Posterior vena cava (tissue), 2 donors: ENCODE data around the gene DSC3. TPM values are rescaled to one million over a fixed set of nuclear protein-coding genes. Genes with fewer than 3 reads are reported as not detected.
"Not testable (repeated sequence)": the region's sequence is repeated elsewhere in the genome, so short reads cannot be mapped to it uniquely, and the experiment has no call there.

Experiments
- DNase-seq: peaks from one replicate; pipeline ENCODE4 v3.0.0-alpha.2; 2020; ENCODE audit warnings: low spot score
- intact Hi-C, 2 donors: fragments of 100-400 bp; cut with DNase I; formaldehyde crosslinking; loops; one replicate each; pipeline versions ENCODE4 v1.14.1 to v1.14.2; 2022 to 2023
- total RNA-seq, 2 donors: library from RNA; stranded (reverse); fragmentation: NEBNext Ultra II Directional; extraction: Animal tissue kit (Norgen Biotek cat#: 25700); gene quantifications; one replicate each; pipeline ENCODE4 v1.2.1, GENCODE V29; 2021
- donor health status: DM: yes; HTN: yes; CAD: no.
- donor health status: DM: yes; HTN: yes; CAD: no.

The DSC3 gene
- total RNA-seq, 2 donors from 2014 or later: 0.32 to 0.43 TPM

DNA sequence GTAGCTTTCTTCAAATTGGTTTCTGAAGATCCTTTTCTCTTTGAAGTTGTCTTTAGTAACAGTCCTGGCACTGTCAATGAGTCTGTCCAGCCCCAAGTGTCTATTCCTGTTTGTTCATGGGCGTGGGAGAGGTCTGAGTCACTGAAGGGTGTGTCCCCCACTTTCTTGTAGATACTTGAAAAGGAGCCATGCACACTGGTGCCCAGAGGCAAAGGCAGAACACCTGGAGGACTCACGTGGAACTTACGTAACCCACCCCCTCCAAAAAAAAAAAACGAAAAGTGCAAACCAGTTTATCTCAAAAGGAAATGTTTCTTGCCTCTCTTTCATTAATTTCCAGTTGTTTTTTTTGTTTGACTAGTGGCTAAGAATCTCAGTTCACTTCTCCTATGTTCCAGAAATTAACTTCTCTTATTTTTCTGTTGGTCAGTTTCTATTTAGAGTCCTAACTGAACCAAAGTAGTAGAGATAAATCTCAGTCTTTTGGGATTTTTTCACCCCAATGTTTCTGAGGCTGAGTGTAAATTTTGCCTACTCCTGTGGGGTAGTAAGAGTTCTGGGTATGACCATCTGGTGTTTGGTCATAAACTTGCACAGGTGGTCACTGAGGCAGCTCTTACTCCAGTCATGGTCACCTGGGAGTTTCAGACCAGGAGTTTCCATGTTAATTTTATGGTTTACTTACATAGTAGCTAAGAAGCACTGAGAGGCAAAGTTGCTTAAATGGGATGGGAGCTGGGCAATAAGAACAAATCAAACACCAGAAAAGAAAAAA, 54.9 kb downstream of the DSC3 start:
- intact Hi-C loops: no loop called here
- DNase-seq: no peak

- intact Hi-C loops: no loop called here
- DNase-seq: no peak
These were observed 56.8 kb downstream of the DSC3 start for GRCh38 chr18:30985753-30986152.

- intact Hi-C loops: no loop called here
- no peak for DNase-seq
These were observed 60.1 kb downstream of the DSC3 start for GRCh38 chr18:30982285-30982992.

DNA sequence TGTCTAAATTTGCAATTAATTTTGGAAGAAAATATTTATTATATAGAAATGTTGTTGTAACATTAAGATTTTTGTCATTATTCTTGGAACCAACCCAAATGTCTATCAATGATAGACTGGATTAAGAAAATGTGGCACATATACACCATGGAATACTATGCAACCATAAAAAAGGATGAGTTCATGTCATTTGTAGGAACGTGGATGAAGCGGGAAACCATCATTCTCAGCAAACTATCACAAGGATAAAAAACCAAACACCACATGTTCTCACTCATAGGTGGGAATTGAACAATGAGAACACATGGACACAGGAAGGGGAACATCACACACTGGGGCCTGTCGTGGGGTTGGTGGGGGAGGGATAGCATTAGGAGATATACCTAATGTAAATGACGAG, 64.5 kb downstream of the DSC3 start:
- intact Hi-C loops, DNase-seq: not testable (repeated sequence)

GRCh38 chr18:30971338-30971956, 71.1 kb downstream of the DSC3 start:
- intact Hi-C loops: no loop called here
- DNase-seq: no peak

DNA sequence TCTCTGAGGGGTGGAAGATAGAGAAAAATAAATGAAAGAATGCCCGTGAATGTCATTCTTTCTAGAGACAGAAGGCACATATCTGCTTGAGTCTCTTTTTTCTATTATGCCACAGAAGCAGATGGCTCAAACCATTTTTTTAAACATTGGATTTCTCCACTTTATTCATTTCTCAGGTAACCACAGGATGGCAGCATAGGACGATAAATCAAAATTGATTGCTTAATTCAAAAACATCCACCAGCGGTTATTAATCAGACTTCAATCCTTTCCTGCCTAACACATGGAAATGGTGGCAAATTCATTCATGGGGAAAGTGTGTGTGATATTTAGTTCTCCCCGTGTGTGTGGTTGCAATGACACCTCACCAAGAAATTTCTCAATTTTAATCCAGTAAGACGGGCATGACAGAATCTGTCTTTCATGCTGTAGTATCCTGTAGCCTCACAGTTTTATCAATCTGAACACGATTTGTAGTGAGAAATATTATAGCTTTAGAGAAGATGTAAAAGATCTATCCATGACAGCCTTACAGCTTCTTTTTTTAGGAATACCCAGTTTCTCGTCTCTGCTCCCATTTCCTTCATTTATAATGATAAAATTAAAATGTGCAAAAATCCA, 72.2 kb downstream of the DSC3 start:
- intact Hi-C loops: no loop called here
- no peak for DNase-seq

DNA sequence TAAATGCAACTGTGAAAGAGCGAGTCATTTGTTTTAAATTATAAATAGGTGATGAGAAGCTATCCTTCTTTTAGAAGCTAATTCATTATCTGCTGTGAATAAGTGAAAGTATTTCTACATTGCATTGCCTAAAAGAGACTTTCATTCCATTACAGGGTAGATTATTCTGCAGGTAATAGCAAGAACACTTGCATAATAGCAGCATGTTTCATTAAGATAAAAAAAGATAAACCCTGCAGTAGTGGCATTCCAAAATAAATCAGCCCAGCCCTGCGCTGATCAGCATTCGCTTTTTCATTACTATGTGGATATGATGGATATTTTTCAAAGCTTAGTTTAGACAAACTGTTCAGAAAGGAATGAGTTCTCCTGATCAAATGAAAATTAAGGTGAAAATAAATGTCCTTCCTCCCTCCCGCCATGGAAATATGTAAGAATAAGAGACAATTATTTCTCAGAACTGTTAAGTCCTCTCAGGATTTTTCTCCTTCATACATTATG, 72.8 kb downstream of the DSC3 start:
- no peak for DNase-seq
- intact Hi-C loops: no loop called here

DNA sequence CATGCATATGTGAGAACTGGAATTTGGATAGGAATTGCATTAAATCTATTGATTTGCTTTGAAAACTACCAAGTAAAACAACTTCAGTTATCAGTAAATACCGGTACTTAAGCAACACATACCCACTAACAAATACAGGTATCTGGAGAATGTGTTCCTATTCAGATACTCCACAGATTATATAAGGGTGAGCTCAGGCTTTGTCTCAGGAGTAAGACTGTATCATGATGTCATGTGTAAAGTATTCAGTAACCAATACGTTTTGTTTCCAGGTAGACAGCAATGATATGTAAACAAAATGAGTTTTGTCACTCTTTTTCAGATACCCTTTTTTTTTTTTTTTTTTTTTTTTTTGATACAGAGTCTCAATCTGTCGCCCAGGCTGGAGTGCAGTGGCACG, 74.8 kb downstream of the DSC3 start:
- no peak for DNase-seq
- intact Hi-C loops: no loop called here

DNA sequence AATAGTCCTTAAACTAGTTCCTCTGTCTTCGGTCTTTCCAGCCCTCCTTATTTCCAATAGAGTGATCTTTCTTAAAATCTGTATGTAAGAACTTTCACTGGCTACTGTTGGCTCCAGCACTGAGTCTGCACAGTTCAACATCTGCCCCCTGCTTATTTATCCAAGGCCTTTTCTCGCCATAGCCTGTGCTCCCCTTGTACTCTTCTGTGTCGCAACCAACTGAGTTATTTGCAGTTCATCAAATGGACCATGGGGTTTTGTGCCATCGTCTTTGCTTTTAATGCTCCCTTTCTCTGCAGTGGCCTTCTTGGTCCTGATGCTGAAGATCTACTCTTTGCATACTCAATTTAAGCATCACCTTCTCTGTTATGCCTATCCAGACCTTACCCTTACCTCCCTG, 77.3 kb downstream of the DSC3 start:
- intact Hi-C loops: no loop called here

DNA sequence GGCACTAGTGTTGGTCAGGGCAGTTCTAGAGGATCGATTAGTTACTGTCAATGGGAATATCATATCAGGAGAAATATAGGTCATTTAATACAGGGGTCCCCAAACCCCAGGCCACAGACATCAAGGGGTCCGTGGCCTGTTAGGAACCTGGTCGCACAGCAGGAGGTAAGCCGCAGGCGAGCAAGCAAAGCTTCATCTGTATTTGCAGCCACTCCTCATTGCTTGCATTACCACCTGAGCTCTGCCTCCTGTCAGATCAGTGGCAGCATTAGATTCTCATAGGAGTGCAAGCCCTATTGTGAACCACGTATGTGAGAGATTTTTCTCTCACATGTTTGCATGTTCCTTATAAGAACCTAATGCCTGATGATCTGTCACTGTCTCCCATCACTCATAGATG, 81.9 kb downstream of the DSC3 start:
- intact Hi-C loops: no loop called here
- DNase-seq: no peak

More for the DNA sequence above, 77.3 kb downstream of the DSC3 start:
- DNase-seq: no peak

DNA sequence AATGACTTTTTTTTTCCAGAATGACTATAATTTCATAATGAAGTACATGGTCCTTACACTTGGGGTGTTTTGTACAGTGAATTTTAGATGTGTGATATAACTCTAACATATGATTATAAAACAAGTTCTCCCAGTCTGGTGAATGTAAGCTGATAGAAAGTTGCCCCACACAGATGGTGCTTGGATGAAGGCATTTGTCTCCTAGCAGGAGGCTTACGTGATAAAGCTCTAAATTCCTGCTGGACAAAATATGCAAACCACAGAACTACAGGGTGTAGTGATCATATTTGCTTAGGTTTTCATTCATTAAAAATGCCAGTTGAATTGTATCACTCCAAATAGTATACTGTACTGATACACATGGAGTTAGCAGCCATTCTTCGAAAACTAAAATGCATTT, 85.5 kb downstream of the DSC3 start:
- DNase-seq: no peak
- intact Hi-C loops: no loop called here

GRCh38 chr18:30954262-30954661, 88.3 kb downstream of the DSC3 start:
- intact Hi-C loops: no loop called here
- DNase-seq: no peak

DNA sequence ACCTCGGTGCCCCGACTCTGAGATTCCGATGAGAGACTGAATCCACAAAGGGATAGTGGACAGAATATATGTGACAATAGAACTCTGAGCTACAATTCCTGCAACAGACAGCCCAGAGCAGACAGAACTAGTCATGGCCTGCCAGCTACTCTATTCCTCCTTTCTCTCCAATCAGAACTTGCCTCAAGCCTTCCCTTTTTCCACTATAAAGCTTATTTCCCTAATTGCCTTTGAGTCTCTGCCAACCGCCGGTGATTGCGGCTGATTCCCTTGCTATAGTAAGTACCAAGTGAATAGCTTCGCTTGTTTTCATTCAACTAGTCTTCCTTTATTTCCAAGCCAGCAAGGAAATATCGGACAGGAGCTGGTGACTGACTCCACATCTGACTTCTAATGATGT, 96.8 kb downstream of the DSC3 start:
- no peak for DNase-seq
- intact Hi-C loops: no loop called here

GRCh38 chr18:30944773-30945417, 97.6 kb downstream of the DSC3 start:
- intact Hi-C loops: no loop called here
- DNase-seq: no peak

DNA sequence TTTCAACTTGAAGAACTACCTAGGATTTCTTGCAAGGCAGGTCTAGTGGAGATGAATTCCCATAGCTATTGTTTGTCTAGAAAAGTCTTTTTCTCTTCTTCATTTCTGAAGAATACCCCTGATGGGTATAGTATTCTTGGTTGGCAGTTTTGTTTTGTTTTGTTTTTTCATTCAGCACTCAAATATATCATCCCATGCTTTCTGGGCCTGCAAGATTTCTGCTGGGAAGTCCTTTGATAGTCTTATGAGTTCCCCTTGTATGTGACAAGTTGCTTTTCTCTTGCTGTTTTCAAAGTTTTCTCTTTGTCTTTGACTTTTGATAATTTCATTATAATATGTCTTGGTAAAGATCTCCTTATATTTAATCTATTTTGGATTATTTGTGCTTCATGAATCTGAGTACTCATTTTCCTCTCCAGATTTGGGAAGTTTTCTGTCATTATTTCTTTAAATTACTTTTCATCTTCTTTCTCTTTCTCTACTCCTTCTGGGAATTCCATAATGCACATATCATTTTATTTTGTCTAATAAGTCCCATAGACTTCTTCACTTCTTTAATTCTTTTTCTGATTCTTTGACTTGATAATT, 101.5 kb downstream of the DSC3 start:
- intact Hi-C loops: no loop called here
- DNase-seq: no peak
